ENCODE data around the gene SFXN5. TPM values are rescaled to one million over a fixed set of nuclear protein-coding genes. Genes with fewer than 3 reads are reported as not detected.

SFXN5 gene
- total and polyA plus RNA-seq, 2 of the 4 experiments (the other 2 are of a cell fraction): 8.6 to 17.0 TPM

GRCh38 chr2:72951303-72952095, 120.0 kb downstream of the SFXN5 start (continued):
- TF ChIP-seq SMC3 (IDR thresholded peaks at IDR 0.05; ENCODE audit: low read depth, low read length): no peak

GRCh38 chr2:72950558-72951255, 120.8 kb downstream of the SFXN5 start:
- dilution Hi-C loops (cut with HindIII; ENCODE audit: low sequenced_read_pairs, unreplicated experiment): no loop called here
- Histone ChIP-seq H3K23ac (ENCODE audit: low read depth, low read length) (no peak overlapping the region), H4K5ac (ENCODE audit: low read depth, low read length) (no peak overlapping the region), H3K27me3 (ENCODE audit: control insufficient read depth, insufficient read depth, low read length) (no peaks in the 10 kb centered on the region), H4K8ac (ENCODE audit: low read depth in 2 of 2, low read length in 2 of 2) (no peak overlapping the region), H2BK120ac (ENCODE audit: low read depth, low read length) (no peak overlapping the region), H3K14ac (replicated peaks; ENCODE audit: low read depth, low read length) (no peak overlapping the region), H3K9me3 (ENCODE audit: control insufficient read depth, insufficient read depth, low read length) (no peaks in the 10 kb centered on the region), H3K18ac (ENCODE audit: low read depth, low read length) (no peak overlapping the region), H2BK20ac (ENCODE audit: low read depth, low read length) (no peak overlapping the region), H3K4me3 (ENCODE audit: insufficient read depth, low read depth, low read length) (no peak overlapping the region), H4K91ac (ENCODE audit: insufficient read depth, low read depth, low read length) (no peak overlapping the region), H3K27ac (ENCODE audit: insufficient read depth, low read length) (no peak overlapping the region), H2BK15ac (ENCODE audit: low read depth, low read length) (no peak overlapping the region), H2AK5ac (ENCODE audit: low read depth, low read length) (no peak overlapping the region), H3K56ac (ENCODE audit: extremely low read depth, insufficient read depth, low read length) (no peak overlapping the region), H3K36me3 (ENCODE audit: control insufficient read depth, insufficient read depth, low read length) (no peaks in the 10 kb centered on the region; the same call in 1 of the 2 replicates), H2AFZ (replicated peaks; ENCODE audit: low read length, poor library complexity) (no peak overlapping the region), H2BK5ac (ENCODE audit: low read depth, low read length, poor library complexity, severe bottlenecking) (no peak overlapping the region), H2AK9ac (replicated peaks; ENCODE audit: low read depth, low read length, poor library complexity) (no peak overlapping the region), H3K4me1 (ENCODE audit: control insufficient read depth, insufficient read depth, low read length) (no peaks in the 10 kb centered on the region), H3K9me1 (ENCODE audit: insufficient read depth, low read length) (peaks cover 3% of the 10 kb centered on the region; the same call in 1 of the 2 replicates), H3K9ac (ENCODE audit: low read depth, low read length) (no peak overlapping the region), H3K4me2 (ENCODE audit: low read depth, low read length) (no peak overlapping the region), H3K79me1 (ENCODE audit: low read depth in 1 of 2, low read length in 2 of 2) (no peaks in the 10 kb centered on the region), H4K20me1 (ENCODE audit: insufficient read depth, low read length) (no peaks in the 10 kb centered on the region), H3K4ac (ENCODE audit: low read depth, low read length) (no peak overlapping the region)
- intact Hi-C loops (cut with micrococcal nuclease): no loop called here
- no peak for ATAC-seq (ENCODE audit: low read depth)
- in situ Hi-C loops (cut with MboI; ENCODE audit: low sequenced_read_pairs): no loop called here
- BruUV-seq (replicated peaks): no TSS peak
- DNase-seq: no peak
- ChIA-PET CTCF (interaction anchor here (0.8 kb wide), 1 partner anchor 59 kb away, joined by 3 read pairs; no protein-coding TSS in a partner anchor), POLR2A (ENCODE audit: unreplicated experiment) (no interaction called here)
- WGBS, 2 experiments (ENCODE audit: extremely low coverage in 2 of 2, insufficient read length in 1 of 2): 70% methylated on average over 2 of the region's 13 CpGs; no CpG with 5 or more reads in 1 of the 2 experiments
- TF ChIP-seq MXI1 (IDR thresholded peaks at IDR 0.05; ENCODE audit: borderline replicate concordance, low read depth, low read length) (no peak), CTCF (conservative IDR thresholded peaks at IDR 0.05; ENCODE audit: low read depth, low read length) (no peak), ELK1 (IDR thresholded peaks at IDR 0.05; ENCODE audit: borderline replicate concordance, low read depth, low read length) (no peak), FOS (IDR thresholded peaks at IDR 0.05; ENCODE audit: low read depth, low read length) (no peak), MAZ (IDR thresholded peaks at IDR 0.05; ENCODE audit: borderline replicate concordance, low read depth, low read length) (no peak), CHD1 (IDR thresholded peaks at IDR 0.05; ENCODE audit: low read depth, low read length) (no peak), BHLHE40 (IDR thresholded peaks at IDR 0.05; ENCODE audit: low read depth, low read length) (no peak), CEBPB (IDR thresholded peaks at IDR 0.05; ENCODE audit: low read depth, low read length) (no peak), RFX5 (IDR thresholded peaks at IDR 0.05; ENCODE audit: low read depth, low read length) (no peak), MAFK (IDR thresholded peaks at IDR 0.05; ENCODE audit: low read depth, low read length) (no peak), POLR2A (IDR thresholded peaks at IDR 0.05; ENCODE audit: low read depth, low read length) (no peak), RAD21 (IDR thresholded peaks at IDR 0.05; ENCODE audit: low read length) (no peak), SMC3 (IDR thresholded peaks at IDR 0.05; ENCODE audit: low read depth, low read length) (no peak)

Measured in IMR-90 (cell line).